NCI-H510A (cell line): ENCODE results near the gene NPIPB2.

Experiments used
- DNase-seq: peaks from one replicate; lab custom pipeline; 2025; lab: John Stamatoyannopoulos, UW

NPIPB2 gene

DNA sequence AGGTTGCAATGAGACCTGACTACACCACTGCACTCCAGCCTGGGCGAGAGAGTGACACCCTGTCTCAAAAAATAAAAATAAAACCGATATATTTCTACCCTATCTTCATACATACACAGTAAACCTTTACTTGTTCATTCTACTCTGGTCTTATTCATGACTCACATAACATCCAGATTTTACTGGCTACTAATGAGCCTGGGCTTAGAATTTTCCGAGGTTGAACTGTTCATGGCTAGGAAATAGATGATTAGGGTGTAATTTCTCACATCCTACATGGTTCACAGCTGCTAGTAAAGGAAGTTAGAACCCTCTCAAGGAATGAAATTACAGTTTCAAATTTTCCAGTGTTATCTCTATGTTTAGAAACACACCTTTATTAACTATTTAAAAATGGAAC, 40.8 kb downstream of the NPIPB2 start:
- no peak for DNase-seq

DNA sequence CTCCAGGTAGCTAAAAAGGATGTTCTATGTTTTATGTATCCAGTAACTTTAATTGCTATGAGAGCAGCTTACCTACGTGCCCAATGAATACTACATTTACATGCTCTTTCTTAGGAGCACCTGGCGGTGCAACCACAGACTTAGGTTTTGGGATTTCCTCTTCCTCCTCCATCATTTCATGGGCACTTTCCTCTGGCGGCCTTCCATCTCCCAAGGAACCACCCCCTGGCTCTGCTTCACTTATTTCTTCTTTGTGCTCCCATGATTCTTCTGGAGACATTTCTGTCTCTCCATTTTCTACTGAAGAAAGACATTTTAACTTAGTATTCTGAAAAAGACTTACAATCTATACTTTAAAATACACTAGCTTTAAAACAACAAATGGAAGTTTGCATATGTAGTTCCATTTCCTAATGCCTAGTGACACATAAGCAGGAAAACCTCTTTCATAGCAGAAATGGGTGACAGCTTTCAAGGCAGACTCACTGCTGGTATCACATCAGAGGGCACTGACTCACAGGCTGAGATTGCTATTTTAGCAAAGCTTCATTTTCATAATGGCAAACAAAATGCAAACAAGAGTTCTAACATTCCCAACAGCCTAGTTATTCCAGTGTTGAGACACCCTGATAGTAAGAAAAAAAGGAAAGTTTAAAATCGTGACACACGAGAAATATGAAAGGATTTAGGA, 45.2 kb downstream of the NPIPB2 start:
- no peak for DNase-seq

DNA sequence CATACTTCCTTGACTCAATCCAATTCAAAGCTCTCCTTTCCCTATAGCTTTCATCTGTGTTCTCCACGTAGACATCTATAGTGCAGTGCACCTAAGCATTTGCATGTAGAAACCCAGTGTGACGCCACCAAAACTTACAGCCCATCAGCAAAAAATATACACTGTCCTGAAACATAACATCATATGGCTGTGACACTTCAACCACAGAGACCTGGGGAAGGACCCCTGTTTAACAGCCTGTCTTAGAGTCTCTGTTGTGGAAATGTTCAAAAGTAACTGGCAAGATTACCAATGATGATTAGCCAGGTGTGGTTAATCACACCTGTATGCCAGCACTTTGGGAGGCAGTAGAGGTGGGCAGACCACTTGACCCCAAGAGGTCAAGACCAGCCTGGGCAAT, 48.3 kb downstream of the NPIPB2 start:
- no peak for DNase-seq

- DNase-seq: no peak
Observed at GRCh38 chr16:11892761-11893160, 49.1 kb downstream of the NPIPB2 start.

DNA sequence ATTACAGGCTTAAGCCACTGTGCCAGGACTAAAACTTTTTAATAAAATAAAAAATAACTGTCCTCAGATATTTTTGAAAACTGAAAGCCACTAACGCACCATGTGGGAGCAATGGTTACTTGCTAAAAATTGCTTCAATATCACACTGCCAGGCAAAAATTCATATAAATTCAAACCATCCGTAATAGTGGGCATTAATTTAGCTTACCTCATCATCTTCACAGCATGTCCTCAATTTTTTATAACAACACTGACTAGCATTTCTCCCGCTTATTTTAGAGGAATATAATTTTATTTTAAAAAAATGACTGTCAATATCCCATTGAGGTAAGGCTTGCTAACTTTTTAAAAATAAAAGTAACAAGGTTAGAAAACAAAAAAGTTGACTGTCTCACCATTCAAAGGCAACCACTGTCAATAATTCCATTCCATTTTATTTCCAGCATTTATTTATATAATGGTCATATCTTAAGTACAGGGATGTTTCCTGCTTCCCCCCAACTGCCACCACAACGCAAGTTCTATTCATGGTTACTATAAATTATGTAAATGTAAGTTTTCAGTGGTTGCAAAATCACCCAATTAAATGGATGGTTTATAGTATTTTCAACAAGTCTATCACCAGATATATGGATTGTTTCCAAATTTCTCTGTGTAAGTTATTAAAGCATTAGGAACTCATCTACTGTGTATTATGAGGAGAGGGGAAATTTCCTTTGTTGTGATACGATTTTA, 51.4 kb downstream of the NPIPB2 start:
- no peak for DNase-seq

DNA sequence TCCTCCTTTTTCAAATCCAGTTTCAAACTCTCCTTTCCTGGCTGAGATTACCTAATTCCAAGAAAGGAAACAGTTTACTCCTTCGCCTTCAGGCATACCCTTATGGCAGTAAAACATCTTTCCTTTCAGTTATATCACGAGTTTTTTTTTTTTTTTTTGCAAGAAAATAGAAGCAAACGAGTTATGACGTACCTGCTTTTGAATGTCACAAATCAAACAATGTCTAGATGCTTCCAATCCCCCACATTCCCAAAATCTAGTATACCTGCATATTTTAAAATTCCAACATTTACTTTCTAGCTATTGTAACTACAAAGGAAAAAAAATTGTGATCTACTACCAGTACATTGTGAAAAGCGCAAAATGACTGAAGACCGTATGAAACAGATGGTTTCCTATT, 55.0 kb downstream of the NPIPB2 start:
- no peak for DNase-seq

DNA sequence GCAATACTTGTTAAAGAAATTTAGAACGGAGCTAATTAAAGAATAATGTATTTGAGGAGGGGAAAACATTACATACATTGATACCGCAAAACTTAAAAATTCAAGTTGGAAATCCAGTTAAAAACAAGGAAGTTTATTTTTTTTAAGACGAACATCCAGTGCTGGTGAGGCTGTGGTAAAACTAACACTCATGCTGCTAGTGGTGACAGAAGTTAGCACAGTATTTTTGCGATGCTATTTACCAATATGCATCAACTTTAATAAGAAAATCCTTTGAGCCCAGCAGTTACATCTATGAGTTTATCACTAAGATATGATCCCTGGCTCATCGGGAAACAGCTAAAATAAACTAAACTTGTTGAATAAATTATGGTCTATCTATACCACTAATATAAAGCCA, 57.8 kb downstream of the NPIPB2 start:
- no peak for DNase-seq

DNA sequence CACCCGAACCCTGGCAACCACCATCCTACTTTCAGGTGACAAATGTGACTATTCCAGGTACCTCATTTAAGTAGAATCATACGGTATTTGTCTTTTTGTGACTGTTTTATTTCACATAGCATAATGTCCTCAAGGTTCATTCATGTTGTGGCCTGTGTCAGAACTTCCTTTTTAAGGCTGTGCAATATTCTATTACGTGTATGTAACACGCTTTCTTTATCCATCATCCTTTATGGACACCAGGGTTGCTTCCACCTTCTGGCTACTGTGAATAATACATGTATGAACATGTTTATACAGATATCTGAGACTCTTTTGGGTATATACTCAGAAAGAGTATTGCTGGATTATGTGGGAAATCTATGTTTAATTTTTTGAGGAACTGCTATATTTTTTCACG, 61.8 kb downstream of the NPIPB2 start:
- no peak for DNase-seq

- no peak for DNase-seq
Observed at GRCh38 chr16:11877374-11877773, 64.5 kb downstream of the NPIPB2 start.
